Spleen (tissue), 3 donors: Measurements from ENCODE around the gene TSC22D3.

ENCODE experiments used
- POLR2A ChIP-seq, 3 donors: fragments of 450-650 bp; IDR thresholded peaks; one replicate each; pipeline ENCODE4 v1.5.1; 2017; ENCODE audit warnings: antibody characterized with exemption in 3 of 3, mild to moderate bottlenecking in 1 of 3
- POLR2AphosphoS5 ChIP-seq, 3 donors: sonication (generic); formaldehyde crosslinking; IDR thresholded peaks; one replicate each; pipeline ENCODE4 v1.5.1; 2017; ENCODE audit warnings: antibody characterized with exemption in 3 of 3

DNA sequence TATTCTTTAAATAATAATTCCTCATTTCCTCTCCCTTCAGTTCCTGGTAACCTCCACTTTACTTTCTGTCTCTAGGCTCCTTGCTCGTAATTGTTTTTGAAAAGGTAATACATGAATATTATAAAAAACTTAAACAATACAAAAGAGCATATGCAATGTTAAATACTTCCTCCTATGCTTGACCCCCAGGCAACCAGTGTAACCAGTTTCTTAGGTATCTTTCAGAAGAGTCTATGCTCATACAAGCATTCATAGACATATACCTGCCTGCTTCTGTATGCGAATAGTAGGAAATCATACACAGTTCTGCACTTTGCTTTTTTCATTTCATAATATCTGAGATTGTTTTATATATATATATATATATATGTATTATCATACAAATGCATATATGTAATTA is 47.5 kb upstream of the TSC22D3 start:
- TF ChIP-seq POLR2A (IDR thresholded peaks at IDR 0.05) (no peak), POLR2AphosphoS5 (IDR thresholded peaks at IDR 0.05) (no peak)
